Spleen (tissue), 11 donors: ENCODE results near the gene C3orf20. TPM values are rescaled to one million over a fixed set of nuclear protein-coding genes. Genes with fewer than 3 reads are reported as not detected.

ENCODE experiments used
- DNase-seq: peaks from one replicate; pipeline ENCODE4 v3.0.0-alpha.2; 2020
- H3K27ac ChIP-seq, 8 donors: fragments of 200-600 bp; sonication (generic) in 7 of 8; 1 replicate in 4 of 8; 2 replicates in 4 of 8; pipeline versions ENCODE4 v1.5.0 to v1.8.0; 2016 to 2021; ENCODE audit warnings: inconsistent platforms in 4 of 8, mild to moderate bottlenecking in 4 of 8, moderate library complexity in 1 of 8
- H3K27me3 ChIP-seq, 7 donors: fragments of 200-600 bp; sonication (generic) in 6 of 7; replicated peaks in 1 of 7; 1 replicate in 4 of 7; 2 replicates in 3 of 7; pipeline versions ENCODE4 v1.5.0 to v1.8.0; 2016 to 2021; ENCODE audit warnings: inconsistent platforms in 3 of 7, mild to moderate bottlenecking in 1 of 7
- H3K36me3 ChIP-seq, 6 donors: fragments of 200-600 bp; sonication (generic) in 5 of 6; 1 replicate in 4 of 6; 2 replicates in 2 of 6; pipeline versions ENCODE4 v1.5.0 to v1.8.0; 2016 to 2021; ENCODE audit warnings: inconsistent platforms in 2 of 6
- H3K4me1 ChIP-seq, 6 donors: fragments of 200-600 bp; sonication (generic) in 5 of 6; 1 replicate in 3 of 6; 2 replicates in 3 of 6; pipeline versions ENCODE4 v1.5.0 to v1.8.0; 2016 to 2021; ENCODE audit warnings: inconsistent platforms in 3 of 6
- H3K4me3 ChIP-seq, 8 donors: fragments of 200-600 bp; sonication (generic) in 7 of 8; 1 replicate in 4 of 8; 2 replicates in 4 of 8; pipeline versions ENCODE4 v1.5.0 to v1.8.0; 2016 to 2021; ENCODE audit warnings: inconsistent platforms in 4 of 8, mild to moderate bottlenecking in 4 of 8, moderate library complexity in 2 of 8
- H3K9me3 ChIP-seq, 8 donors: fragments of 200-600 bp; sonication (generic) in 7 of 8; 1 replicate in 4 of 8; 2 replicates in 4 of 8; pipeline versions ENCODE4 v1.5.0 to v1.8.0; 2016 to 2021; ENCODE audit warnings: inconsistent platforms in 4 of 8
- CTCF ChIP-seq, 11 experiments: fragments of 200-600 bp in 7 of 11; fragments of 450-650 bp in 4 of 11; sonication (generic) in 4 of 11; IDR thresholded peaks in 8 of 11; conservative IDR thresholded peaks in 3 of 11; 1 replicate in 7 of 11; 2 replicates in 4 of 11; pipeline versions ENCODE4 v1.4.0 to v1.8.0; 2016 to 2021; ENCODE audit warnings: antibody characterized with exemption in 11 of 11, inconsistent platforms in 4 of 11, mild to moderate bottlenecking in 1 of 11
- POLR2A ChIP-seq, 3 donors: fragments of 450-650 bp; IDR thresholded peaks; one replicate each; pipeline ENCODE4 v1.5.1; 2017; ENCODE audit warnings: antibody characterized with exemption in 3 of 3, mild to moderate bottlenecking in 1 of 3
- POLR2AphosphoS5 ChIP-seq, 3 donors: sonication (generic); formaldehyde crosslinking; IDR thresholded peaks; one replicate each; pipeline ENCODE4 v1.5.1; 2017; ENCODE audit warnings: antibody characterized with exemption in 3 of 3
- WGBS, 5 donors: extraction: QIAGEN DNeasy Blood & Tissue Kit in 3 of 5; methylation state at CpG; one replicate each; pipeline versions ENCODE4 v1.1.5 to v1.1.7; 2013 to 2018; 5-methylcytosine and 5-hydroxymethylcytosine counted together
- intact Hi-C: fragments of 100-400 bp; cut with DNase I; formaldehyde crosslinking; loops from one replicate; pipeline ENCODE4 v1.15.0; 2023; ENCODE audit warnings: low total_unique reads
- polyA plus RNA-seq, 3 donors: library from polyadenylated mRNA; stranded (reverse); fragments of 200-250 nt; gene quantifications; one replicate each; pipeline ENCODE4 v1.2.1, GENCODE V29; 2013
- total RNA-seq, 7 donors: library from RNA; depleted of rRNA in 3 of 7; stranded (reverse); fragments of >200 nt in 3 of 7; fragmentation: NEBNext Ultra II Directional in 4 of 7; extraction: Animal tissue kit (Norgen Biotek cat#: 25700) in 4 of 7; gene quantifications; one replicate each; pipeline versions ENCODE4 v1.1.0 to v1.2.1, GENCODE V29; 2016 to 2021
- donor health status: healthy with polysubstance abuse.
- donor health status: DM: no; HTN: no; CAD: no; lungs with moderate emphysema.
- donor health status: DM: no; HTN: no; CAD: no.
- donor health status: Bipolar disorder and iron deficiency.
- donor health status: healthy.
- donor health status: DM: no; HTN: no; CAD: no.
- donor health status: DM: yes; HTN: yes; CAD: no.

The C3orf20 gene
- total and polyA plus RNA-seq, 10 donors = 0.17 to 1.1 (median 0.30) TPM; not detected in 3

GRCh38 chr3:14803981-14804834, 129.3 kb downstream of the C3orf20 start:
- H3K27me3 ChIP-seq = peaks cover 0 to 32% (median 0%) of the 10 kb centered on the region in 7 donors
- TF ChIP-seq POLR2AphosphoS5 (IDR thresholded peaks at IDR 0.05) = peak; percentile 78 to 81 (median 80)
- TF ChIP-seq CTCF (IDR thresholded peaks at IDR 0.05 in 8 of 11, conservative IDR thresholded peaks at IDR 0.05 in 3 of 11) = peak in 1 of 11 experiments; percentile 5
- no peak for TF ChIP-seq POLR2A (IDR thresholded peaks at IDR 0.05)
- H3K27ac ChIP-seq = peak overlapping the region in 7 of 8 donors; percentile 44 to 86 (median 67)
- DNase-seq = peak; percentile 85
- H3K36me3 ChIP-seq = no peaks in the 10 kb centered on the region
- 38 to 48% (median 47%) methylated on average over 11 to 12 of the region's 12 CpGs for WGBS, 5 donors
- H3K4me3 ChIP-seq = peak overlapping the region in 1 of 8 donors; percentile 9
- peaks cover 5 to 71% (median 45%) of the 10 kb centered on the region in 6 donors for H3K4me1 ChIP-seq
- no peaks in the 10 kb centered on the region for H3K9me3 ChIP-seq
- intact Hi-C loops = no loop called here

GRCh38 chr3:14804835-14805780, 130.2 kb downstream of the C3orf20 start:
- DNase-seq = peak; percentile 35
- H3K9me3 ChIP-seq = no peaks in the 10 kb centered on the region
- intact Hi-C loops = no loop called here
- H3K4me3 ChIP-seq = no peak overlapping the region
- H3K36me3 ChIP-seq = no peaks in the 10 kb centered on the region
- TF ChIP-seq POLR2AphosphoS5 (IDR thresholded peaks at IDR 0.05) (no peak), POLR2A (IDR thresholded peaks at IDR 0.05) (no peak), CTCF (IDR thresholded peaks at IDR 0.05 in 8 of 11, conservative IDR thresholded peaks at IDR 0.05 in 3 of 11) (no peak)
- peaks cover 5 to 76% (median 47%) of the 10 kb centered on the region in 6 donors for H3K4me1 ChIP-seq
- WGBS, 5 donors = 52 to 61% (median 55%) methylated on average over 7 of the region's 7 CpGs
- peaks cover 0 to 41% (median 3%) of the 10 kb centered on the region in 7 donors for H3K27me3 ChIP-seq
- peak overlapping the region in 6 of 8 donors; percentile 44 to 79 (median 64) for H3K27ac ChIP-seq

GRCh38 chr3:14805961-14806537, 131.1 kb downstream of the C3orf20 start:
- no peaks in the 10 kb centered on the region for H3K9me3 ChIP-seq
- peak overlapping the region in 3 of 8 donors; percentile 5 to 67 (median 28) for H3K27ac ChIP-seq

GRCh38 chr3:14806641-14807263, 131.8 kb downstream of the C3orf20 start:
- Histone ChIP-seq H3K27ac (peak overlapping the region in 4 of 8 donors; percentile 12 to 67 (median 24)), H3K27me3 (peaks cover 0 to 56% (median 14%) of the 10 kb centered on the region in 7 donors)
- 54 to 71% (median 61%) methylated on average over 8 of the region's 8 CpGs for WGBS, 5 donors

More at GRCh38 chr3:14805961-14806537, 131.1 kb downstream of the C3orf20 start:
- intact Hi-C loops = no loop called here
- no peaks in the 10 kb centered on the region for H3K36me3 ChIP-seq
- no peak for TF ChIP-seq POLR2AphosphoS5 (IDR thresholded peaks at IDR 0.05)
- peaks cover 5 to 79% (median 50%) of the 10 kb centered on the region in 6 donors for H3K4me1 ChIP-seq
- DNase-seq = peak; percentile 41
- H3K4me3 ChIP-seq = no peak overlapping the region
- peaks cover 0 to 49% (median 8%) of the 10 kb centered on the region in 7 donors for H3K27me3 ChIP-seq
- WGBS, 5 donors = 45 to 61% (median 57%) methylated on average over 4 of the region's 4 CpGs

More at GRCh38 chr3:14806641-14807263, 131.8 kb downstream of the C3orf20 start:
- DNase-seq = peak; percentile 66
- intact Hi-C loops = no loop called here
- H3K36me3 ChIP-seq = no peaks in the 10 kb centered on the region
- H3K9me3 ChIP-seq = no peaks in the 10 kb centered on the region
- H3K4me1 ChIP-seq = peaks cover 5 to 77% (median 45%) of the 10 kb centered on the region in 6 donors
- no peak overlapping the region for H3K4me3 ChIP-seq
- TF ChIP-seq CTCF (IDR thresholded peaks at IDR 0.05 in 8 of 11, conservative IDR thresholded peaks at IDR 0.05 in 3 of 11) (no peak), POLR2A (IDR thresholded peaks at IDR 0.05) (no peak), POLR2AphosphoS5 (IDR thresholded peaks at IDR 0.05) (no peak)
